Common myeloid progenitor, CD34-positive (primary cell): ENCODE data around the gene HIF1AN.
A peak's percentile ranks its signal among the peaks of the same experiment; 100 is the strongest.

Experiments used
- CTCF ChIA-PET: fragments of 350-600 bp; sonication (Branson Sonifier 250); formaldehyde crosslinking; loops from one replicate; lab custom pipeline; 2021; ENCODE audit warnings: antibody characterized with exemption; lab: Charles Lee
- POLR2A ChIA-PET: fragments of 350-600 bp; sonication (Branson Sonifier 250); formaldehyde crosslinking; loops from one replicate; lab custom pipeline; 2021; ENCODE audit warnings: antibody characterized with exemption; lab: Charles Lee
- DNase-seq, 3 donors: peaks; one replicate each; pipeline versions ENCODE4 v3.0.0 to v3.0.0-alpha.2; 2013
- H3K27ac ChIP-seq, 2 experiments: 1 replicate in 1 of 2; 2 replicates in 1 of 2; pipeline ENCODE4 v1.7.0; 2013; ENCODE audit warnings: inconsistent platforms in 2 of 2, low read length in 2 of 2, mild to moderate bottlenecking in 2 of 2, low read depth in 1 of 2, moderate library complexity in 1 of 2; ENCODE audit not compliant: severe bottlenecking in 2 of 2, insufficient read depth in 1 of 2, poor library complexity in 1 of 2
- H3K27me3 ChIP-seq, 5 experiments: replicated peaks in 2 of 5; 1 replicate in 3 of 5; 2 replicates in 2 of 5; pipeline versions ENCODE4 v1.6.1 to v1.7.0; 2013; ENCODE audit warnings: low read length in 4 of 5, mild to moderate bottlenecking in 2 of 5, moderate library complexity in 2 of 5, inconsistent platforms in 1 of 5; ENCODE audit not compliant: insufficient read depth in 5 of 5, control insufficient read depth in 4 of 5
- H3K36me3 ChIP-seq, 4 experiments: 1 replicate in 2 of 4; 2 replicates in 2 of 4; pipeline versions ENCODE4 v1.6.1 to v1.7.0; 2013; ENCODE audit warnings: low read length in 3 of 4, control low read depth in 1 of 4, mild to moderate bottlenecking in 1 of 4; ENCODE audit not compliant: control insufficient read depth in 4 of 4, insufficient read depth in 4 of 4
- H3K4me1 ChIP-seq, 4 experiments: 1 replicate in 3 of 4; 2 replicates in 1 of 4; pipeline versions ENCODE4 v1.6.1 to v1.7.1; 2013; ENCODE audit warnings: low read length in 3 of 4, mild to moderate bottlenecking in 3 of 4, control low read depth in 1 of 4, inconsistent platforms in 1 of 4, moderate library complexity in 1 of 4; ENCODE audit not compliant: control insufficient read depth in 4 of 4, insufficient read depth in 4 of 4; ENCODE audit errors: control extremely low read depth in 1 of 4
- H3K4me3 ChIP-seq, 7 experiments: 1 replicate in 4 of 7; 2 replicates in 3 of 7; pipeline versions ENCODE4 v1.5.1 to v1.7.0; 2013; ENCODE audit warnings: mild to moderate bottlenecking in 7 of 7, low read length in 6 of 7, moderate library complexity in 6 of 7, inconsistent platforms in 2 of 7, low read depth in 2 of 7, control low read depth in 1 of 7; ENCODE audit not compliant: insufficient read depth in 4 of 7, control insufficient read depth in 1 of 7; ENCODE audit errors: extremely low read depth in 1 of 7
- H3K9me3 ChIP-seq, 5 experiments: 1 replicate in 4 of 5; 2 replicates in 1 of 5; pipeline versions ENCODE4 v1.6.1 to v1.7.1; 2013; ENCODE audit warnings: low read length in 4 of 5, mild to moderate bottlenecking in 2 of 5, inconsistent platforms in 1 of 5, low read depth in 1 of 5, moderate library complexity in 1 of 5; ENCODE audit not compliant: control insufficient read depth in 4 of 5, insufficient read depth in 2 of 5; ENCODE audit errors: control extremely low read depth in 1 of 5
- WGBS: methylation state at CpG from one replicate; pipeline ENCODE4 v1.1.5; 2013; ENCODE audit not compliant: insufficient coverage; 5-methylcytosine and 5-hydroxymethylcytosine counted together

The HIF1AN gene

GRCh38 chr10:100502926-100503494 lies 32.7 kb upstream of the HIF1AN start:
- H3K4me1 ChIP-seq: no peaks in the 10 kb centered on the region
- ChIA-PET POLR2A (no interaction called here), CTCF (interaction anchor here (13.3 kb wide), 1 partner anchor 164 kb away, joined by 110 read pairs; no protein-coding TSS in a partner anchor)
- 100% methylated on average over 1 of the region's 1 CpG for WGBS
- no peak for DNase-seq
- H3K9me3 ChIP-seq: no peaks in the 10 kb centered on the region
- no peak overlapping the region for H3K27ac ChIP-seq
- no peak overlapping the region for H3K4me3 ChIP-seq
- no peaks in the 10 kb centered on the region for H3K27me3 ChIP-seq
- peaks cover 6 to 73% (median 26%) of the 10 kb centered on the region in 4 experiments for H3K36me3 ChIP-seq

- Histone ChIP-seq H3K27ac (no peak overlapping the region), H3K36me3 (peaks cover 6 to 68% (median 25%) of the 10 kb centered on the region in 4 experiments), H3K27me3 (no peaks in the 10 kb centered on the region), H3K4me1 (peaks cover 0 to 3% (median 0%) of the 10 kb centered on the region in 4 experiments), H3K4me3 (no peak overlapping the region), H3K9me3 (no peaks in the 10 kb centered on the region)
- CTCF ChIA-PET: interaction anchor here (1.1 to 13.3 kb wide), 4 partner anchors 14 to 165 kb away, joined by 3 to 110 read pairs (median 37); no protein-coding TSS in a partner anchor
- WGBS: 87% methylated on average over 3 of the region's 5 CpGs
- DNase-seq: peak in 2 of 3 donors; percentile 16 to 27
- POLR2A ChIA-PET: no interaction called here
These were observed 31.6 kb upstream of the HIF1AN start for GRCh38 chr10:100504096-100504495.

GRCh38 chr10:100505164-100505563 lies 30.6 kb upstream of the HIF1AN start:
- CTCF ChIA-PET: interaction anchor here (1.1 to 13.3 kb wide), 5 partner anchors 13 to 166 kb away, joined by 3 to 110 read pairs (median 5); no protein-coding TSS in a partner anchor
- H3K4me1 ChIP-seq: peaks cover 0 to 11% (median 0%) of the 10 kb centered on the region in 4 experiments

DNA sequence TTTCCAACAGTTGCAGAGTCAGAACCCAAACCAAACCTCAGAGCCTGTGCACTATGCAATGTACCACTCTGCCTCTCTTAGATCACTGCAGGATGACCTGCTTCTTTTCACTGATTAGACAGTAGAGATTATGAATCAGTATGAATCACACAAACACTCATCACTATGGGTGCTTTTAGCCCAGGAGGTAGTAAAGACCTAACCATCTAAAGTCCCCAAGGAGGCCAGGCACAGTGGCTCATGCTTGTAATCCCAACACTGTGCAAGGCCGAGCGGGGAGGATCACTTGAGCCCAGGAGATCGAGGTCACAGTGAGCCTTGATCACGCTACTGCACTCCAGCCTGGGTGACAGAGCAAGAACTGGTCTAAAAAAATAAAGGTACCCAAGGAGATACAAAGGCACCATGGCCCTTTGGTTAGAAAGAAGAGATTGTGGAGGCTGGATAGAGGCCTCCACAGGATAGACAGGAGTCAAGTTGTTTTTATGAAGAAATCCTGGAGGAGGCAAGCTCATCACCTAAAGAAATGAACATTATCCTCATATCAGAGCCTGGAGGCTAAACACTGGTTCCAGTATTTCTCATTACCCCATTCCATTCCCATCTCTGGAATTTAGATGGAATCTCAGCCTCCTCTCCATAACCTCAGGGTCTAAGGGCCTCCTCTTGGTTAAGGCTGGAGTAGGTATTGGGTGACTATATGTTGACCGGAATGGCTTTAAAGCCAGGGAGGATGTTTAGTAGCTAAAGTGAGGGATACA lies 29.0 kb upstream of the HIF1AN start:
- Histone ChIP-seq H3K9me3 (no peaks in the 10 kb centered on the region), H3K4me1 (peaks cover 3 to 27% (median 11%) of the 10 kb centered on the region in 4 experiments), H3K27ac (no peak overlapping the region), H3K4me3 (no peak overlapping the region), H3K27me3 (no peaks in the 10 kb centered on the region), H3K36me3 (peaks cover 3 to 51% (median 17%) of the 10 kb centered on the region in 4 experiments)
- no peak for DNase-seq
- WGBS: 100% methylated on average over 2 of the region's 5 CpGs
- ChIA-PET POLR2A (no interaction called here), CTCF (interaction anchor here (1.3 to 13.3 kb wide), 6 partner anchors 11 to 167 kb away, joined by 4 to 110 read pairs (median 29); no protein-coding TSS in a partner anchor)

More at GRCh38 chr10:100505164-100505563, 30.6 kb upstream of the HIF1AN start:
- no CpG with 5 or more reads among the region's 2 CpGs for WGBS
- Histone ChIP-seq H3K36me3 (peaks cover 6 to 62% (median 20%) of the 10 kb centered on the region in 4 experiments), H3K27me3 (no peaks in the 10 kb centered on the region), H3K9me3 (no peaks in the 10 kb centered on the region), H3K27ac (no peak overlapping the region), H3K4me3 (no peak overlapping the region)
- no peak for DNase-seq
- POLR2A ChIA-PET: no interaction called here

DNA sequence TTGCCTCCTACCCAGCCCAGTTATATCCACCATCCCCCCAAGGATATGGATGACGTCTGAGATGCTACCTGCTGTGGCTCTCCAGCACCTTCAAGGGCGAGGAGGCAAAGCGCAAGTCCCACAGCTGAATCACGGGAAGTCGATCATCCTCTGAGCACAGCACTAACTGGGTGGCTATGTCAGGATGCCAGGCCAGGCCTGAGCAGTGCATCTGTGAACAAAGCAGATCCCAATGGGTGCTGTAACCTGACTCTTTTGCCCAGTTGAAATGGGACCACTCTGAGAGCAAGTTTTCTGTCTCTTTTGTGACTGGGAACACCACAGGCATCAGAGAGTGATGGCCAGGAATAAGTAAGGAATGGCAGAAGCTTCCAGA lies 28.4 kb upstream of the HIF1AN start:
- 93% methylated on average over 4 of the region's 5 CpGs for WGBS
- POLR2A ChIA-PET: no interaction called here

DNA sequence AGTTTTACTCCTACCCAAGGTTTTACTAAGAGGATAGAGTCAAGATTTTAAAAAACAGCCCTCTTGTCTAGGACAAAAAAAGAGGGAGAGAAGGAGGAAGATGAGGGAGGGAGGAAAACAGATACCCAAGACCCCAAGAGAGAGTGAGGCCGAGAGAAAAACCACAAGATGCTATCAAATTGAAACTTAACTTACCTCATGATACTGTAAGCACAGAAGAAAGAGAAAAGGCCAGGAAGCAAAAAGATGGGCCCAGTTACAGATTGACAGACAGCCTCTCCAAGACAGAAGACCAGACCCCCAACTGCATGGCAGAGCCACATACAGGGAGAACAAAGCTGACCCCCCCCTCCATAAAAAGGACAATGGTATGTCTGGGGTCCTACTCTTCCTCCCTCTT lies 27.5 kb upstream of the HIF1AN start:
- no peaks in the 10 kb centered on the region for H3K27me3 ChIP-seq
- no peaks in the 10 kb centered on the region for H3K9me3 ChIP-seq
- ChIA-PET CTCF (interaction anchor here (0.8 to 13.3 kb wide), 18 partner anchors 8 to 204 kb away, joined by 3 to 110 read pairs (median 6); no protein-coding TSS in a partner anchor), POLR2A (no interaction called here)
- no CpG with 5 or more reads among the region's 1 CpG for WGBS
- H3K27ac ChIP-seq: no peak overlapping the region
- no peak overlapping the region for H3K4me3 ChIP-seq
- peaks cover 3 to 41% (median 17%) of the 10 kb centered on the region in 4 experiments for H3K36me3 ChIP-seq
- no peak for DNase-seq
- H3K4me1 ChIP-seq: peaks cover 3 to 28% (median 11%) of the 10 kb centered on the region in 4 experiments

More for the DNA sequence above, 28.4 kb upstream of the HIF1AN start:
- DNase-seq: no peak
- Histone ChIP-seq H3K27ac (no peak overlapping the region), H3K36me3 (peaks cover 3 to 45% (median 17%) of the 10 kb centered on the region in 4 experiments), H3K9me3 (no peaks in the 10 kb centered on the region), H3K27me3 (no peaks in the 10 kb centered on the region), H3K4me1 (peaks cover 3 to 28% (median 11%) of the 10 kb centered on the region in 4 experiments), H3K4me3 (no peak overlapping the region)
- CTCF ChIA-PET: interaction anchor here (1.4 to 13.3 kb wide), 7 partner anchors 11 to 184 kb away, joined by 3 to 110 read pairs (median 26); no protein-coding TSS in a partner anchor
